GM19463 (cell line): ENCODE measurements around the gene GIT1.
A peak's percentile ranks its signal among the peaks of the same experiment; 100 is the strongest.

ENCODE experiments used
- ATAC-seq: cut with Tn5 transposase; IDR thresholded peaks from one replicate; pipeline ENCODE4 v1.9.1; 2021; ENCODE audit warnings: mild to moderate bottlenecking, moderate library complexity; ENCODE audit not compliant: unreplicated experiment

Gene GIT1, protein sequence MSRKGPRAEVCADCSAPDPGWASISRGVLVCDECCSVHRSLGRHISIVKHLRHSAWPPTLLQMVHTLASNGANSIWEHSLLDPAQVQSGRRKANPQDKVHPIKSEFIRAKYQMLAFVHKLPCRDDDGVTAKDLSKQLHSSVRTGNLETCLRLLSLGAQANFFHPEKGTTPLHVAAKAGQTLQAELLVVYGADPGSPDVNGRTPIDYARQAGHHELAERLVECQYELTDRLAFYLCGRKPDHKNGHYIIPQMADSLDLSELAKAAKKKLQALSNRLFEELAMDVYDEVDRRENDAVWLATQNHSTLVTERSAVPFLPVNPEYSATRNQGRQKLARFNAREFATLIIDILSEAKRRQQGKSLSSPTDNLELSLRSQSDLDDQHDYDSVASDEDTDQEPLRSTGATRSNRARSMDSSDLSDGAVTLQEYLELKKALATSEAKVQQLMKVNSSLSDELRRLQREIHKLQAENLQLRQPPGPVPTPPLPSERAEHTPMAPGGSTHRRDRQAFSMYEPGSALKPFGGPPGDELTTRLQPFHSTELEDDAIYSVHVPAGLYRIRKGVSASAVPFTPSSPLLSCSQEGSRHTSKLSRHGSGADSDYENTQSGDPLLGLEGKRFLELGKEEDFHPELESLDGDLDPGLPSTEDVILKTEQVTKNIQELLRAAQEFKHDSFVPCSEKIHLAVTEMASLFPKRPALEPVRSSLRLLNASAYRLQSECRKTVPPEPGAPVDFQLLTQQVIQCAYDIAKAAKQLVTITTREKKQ

DNA sequence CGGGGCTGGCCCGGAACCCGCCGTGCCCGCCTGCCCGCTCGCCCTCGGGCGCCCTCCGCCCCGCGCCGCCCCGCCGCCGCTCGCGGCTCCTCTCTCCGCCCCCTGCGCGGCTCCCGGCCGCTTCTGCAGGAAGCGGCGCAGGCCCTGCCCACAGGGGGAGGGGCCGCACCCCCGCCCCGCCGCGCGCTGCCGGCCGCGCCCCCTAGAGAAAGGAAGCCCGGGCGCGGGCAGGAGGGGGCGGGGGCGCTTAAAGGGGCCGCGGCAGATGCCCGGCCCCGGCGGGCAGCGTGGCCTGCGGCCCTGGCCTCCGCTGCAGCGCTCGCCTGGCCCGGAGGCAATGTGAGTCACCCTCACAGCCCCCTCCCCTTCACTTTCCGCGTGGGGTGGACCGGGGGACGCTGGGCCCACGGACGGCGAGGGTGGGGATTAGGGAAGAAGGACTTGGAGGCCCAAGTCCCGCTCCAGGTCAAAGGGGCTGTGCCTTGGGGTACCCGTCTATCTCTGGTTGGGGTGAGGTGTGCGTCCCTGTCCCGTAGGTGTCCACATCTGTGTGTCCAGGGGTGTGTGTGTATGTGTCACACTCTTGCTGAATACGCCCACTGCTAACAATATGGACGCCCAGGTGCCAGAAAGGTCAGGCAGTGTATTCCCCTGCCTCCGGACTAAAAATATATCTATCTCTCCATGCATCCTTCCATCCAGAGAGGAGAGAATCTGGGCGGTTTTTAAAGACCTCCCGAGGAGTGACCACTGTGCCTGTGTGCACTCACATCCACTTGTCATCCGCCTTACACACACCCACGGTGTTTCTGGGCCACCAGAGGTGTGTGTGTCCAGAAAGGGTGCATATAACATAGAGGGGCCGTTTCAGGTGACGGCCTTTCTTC lies at the start of gene GIT1:
GIT1 (minus strand) TSS at position 125 of the 887 bp plus-strand sequence. CDS start 270 bp downstream, outside the sequence.
- ATAC-seq, result peak; percentile 61

DNA sequence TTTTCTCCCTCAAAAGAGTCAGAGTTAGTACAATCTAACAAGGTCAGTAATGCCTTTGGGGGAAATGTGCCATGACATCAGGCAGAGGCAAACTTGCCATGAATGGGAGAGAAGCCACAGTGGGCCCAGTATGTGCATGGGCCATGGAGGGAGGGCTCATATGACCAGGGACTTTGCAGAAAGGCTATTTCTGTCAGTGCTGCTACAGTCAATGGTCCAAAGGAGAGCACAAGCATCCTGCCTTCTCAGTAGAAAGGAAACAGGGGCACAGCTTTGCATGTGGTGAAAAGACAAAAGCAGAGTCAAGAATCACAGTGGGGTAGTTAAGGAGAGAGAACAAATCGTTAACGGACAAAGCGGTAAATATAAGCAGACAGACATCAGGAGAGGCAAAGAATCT lies 44.4 kb upstream of the GIT1 start:
- no peak for ATAC-seq

DNA sequence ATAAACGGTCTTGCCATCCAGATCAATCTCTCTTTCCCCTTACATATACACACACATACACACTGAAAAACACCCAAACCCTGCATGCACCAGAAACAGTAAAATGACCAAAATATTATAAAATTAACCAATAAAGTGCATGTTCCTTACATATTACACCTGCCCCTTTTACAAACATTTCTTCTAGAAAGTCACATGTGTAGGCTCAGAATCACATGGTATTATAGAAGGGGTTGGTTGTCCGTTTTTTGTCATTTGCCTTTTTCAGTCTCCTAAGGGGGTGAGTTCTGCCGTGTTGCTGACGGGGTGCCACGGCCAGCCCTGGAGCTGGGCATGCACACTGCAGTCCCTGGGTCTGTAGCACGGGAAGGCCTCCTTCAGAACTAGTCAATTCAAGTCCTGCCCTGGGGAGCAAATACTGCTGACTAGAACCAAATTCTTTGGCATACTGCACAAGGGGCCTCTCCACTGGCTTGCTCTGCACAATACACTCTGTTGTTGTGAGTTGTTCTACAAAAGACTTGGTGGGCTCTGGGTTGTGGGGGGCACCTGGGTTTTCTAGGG lies 41.3 kb upstream of the GIT1 start:
- no peak for ATAC-seq

DNA sequence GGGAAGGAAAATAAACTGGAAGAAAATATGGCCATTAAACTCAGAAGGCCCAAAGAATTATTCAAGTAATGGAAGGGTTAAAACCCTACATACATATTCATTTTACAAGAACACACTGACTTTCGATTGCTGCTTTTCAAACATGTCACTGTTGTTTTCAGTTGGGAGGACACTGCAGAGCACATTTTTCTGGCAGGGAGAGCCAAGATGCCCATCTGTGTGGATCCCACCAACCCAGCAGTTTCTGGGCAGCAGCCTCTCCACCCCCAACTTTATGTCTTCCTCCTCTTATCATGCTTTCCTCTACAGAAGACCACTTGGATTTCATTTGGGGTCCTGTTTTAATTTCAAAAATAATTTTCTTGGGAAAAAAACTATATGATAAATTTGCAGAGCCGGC lies 40.4 kb upstream of the GIT1 start:
- no peak for ATAC-seq

DNA sequence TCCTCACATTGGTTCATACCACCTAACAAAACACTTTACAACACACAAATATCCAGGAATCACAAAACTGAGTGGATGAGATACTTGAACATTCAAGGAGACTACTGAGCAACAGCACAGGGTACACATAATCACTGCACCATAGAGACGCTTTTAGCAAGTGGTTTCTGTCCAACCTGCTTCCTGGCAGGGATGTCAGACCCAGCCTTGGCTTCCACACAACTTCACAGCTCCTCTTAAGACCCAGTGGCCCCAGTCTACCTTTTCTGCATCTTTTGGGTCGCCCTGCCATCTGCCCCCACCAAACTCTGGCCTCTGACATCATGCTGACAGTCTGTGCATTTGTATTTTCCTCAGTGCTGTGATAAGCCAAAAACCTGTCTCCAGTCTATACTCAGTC lies 39.2 kb upstream of the GIT1 start:
- no peak for ATAC-seq

DNA sequence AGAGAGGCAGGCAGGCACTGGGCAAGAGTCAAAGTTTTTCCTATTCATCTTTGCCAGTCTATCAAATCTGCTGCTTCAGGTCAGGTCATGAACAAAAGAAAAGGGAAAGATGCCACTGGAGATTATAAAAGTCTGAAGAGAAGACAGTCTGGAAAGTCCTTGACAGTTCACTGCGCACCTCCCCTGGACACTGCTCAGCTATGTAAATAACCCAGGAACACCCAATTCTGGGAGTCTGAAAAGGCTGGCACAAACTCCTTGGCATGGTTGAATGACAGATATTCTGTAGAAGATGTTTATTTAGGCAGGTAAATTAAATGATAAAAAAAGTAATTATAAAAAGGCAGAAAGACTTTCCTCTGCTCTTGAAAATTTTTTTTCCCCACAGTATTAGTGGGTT lies 38.5 kb upstream of the GIT1 start:
- ATAC-seq, result no peak

DNA sequence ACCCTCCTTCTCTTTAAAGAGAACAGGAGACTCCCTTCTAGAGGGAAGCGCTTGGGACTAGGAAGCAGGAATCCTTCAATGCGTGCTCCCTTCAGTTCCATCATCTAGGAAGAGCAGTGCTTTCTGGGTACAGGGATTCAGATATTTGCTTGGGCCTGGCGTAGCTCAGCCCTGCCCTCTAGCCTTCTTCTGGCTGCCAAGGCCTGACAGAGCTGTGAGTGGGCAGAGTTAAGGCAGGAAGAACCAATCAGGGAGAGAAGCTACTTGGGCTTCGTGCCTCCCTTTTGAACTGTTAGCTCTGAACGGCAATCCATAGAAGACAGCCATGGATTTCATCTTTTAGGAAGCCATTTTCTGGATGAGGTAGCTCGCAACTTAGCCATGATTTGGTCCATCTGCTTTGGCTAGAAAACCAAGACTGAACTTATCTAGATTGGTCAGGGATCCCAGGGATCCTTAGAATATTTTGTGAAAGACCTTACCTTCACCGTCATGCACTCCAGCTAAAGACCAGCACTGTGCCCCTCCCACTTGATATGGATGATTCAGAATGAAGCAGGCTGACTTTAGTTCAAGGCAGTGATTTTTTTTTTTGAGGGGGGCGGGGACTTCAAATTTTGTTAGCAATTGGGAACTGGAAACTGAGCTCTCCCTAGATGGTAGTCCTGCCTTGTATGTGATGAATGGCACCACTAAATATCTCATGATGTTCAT lies 35.7 kb upstream of the GIT1 start:
- no peak for ATAC-seq

DNA sequence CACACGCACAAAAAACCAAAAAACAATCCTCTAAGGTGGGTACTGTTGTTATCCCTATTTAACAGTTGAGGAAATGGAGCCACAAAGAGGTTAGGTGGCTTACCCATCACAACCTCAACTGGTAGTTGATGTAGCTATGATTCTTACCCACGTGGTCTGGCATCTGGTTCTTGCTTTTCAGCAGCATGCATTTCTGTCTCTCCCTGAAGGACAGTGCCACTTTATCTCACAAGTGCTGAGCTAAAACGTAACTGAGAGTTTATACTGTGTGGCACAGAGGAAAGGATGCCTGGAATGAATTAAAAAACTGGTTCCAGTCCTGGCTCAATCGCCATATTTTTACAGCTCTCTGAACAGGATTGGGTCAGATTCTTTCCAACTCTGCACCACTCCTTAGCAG lies 35.1 kb upstream of the GIT1 start:
- ATAC-seq, result no peak

DNA sequence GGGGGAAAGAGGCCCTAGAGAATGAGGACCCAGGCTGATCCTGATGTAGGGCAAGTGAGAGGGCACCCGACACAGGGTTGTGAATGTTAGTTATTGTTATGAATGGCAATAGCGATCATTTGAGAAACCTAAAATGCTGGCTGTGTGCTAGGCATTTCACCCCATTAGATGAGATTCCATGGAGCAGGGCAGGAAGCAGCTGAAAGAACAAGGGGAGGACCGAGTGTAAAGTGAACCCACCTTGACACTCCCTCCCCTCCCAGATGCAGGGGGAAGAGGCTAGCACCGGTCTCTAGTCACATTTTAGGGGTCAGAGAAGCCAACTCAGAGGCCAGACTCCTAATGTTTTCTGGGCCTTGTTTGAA lies 33.8 kb upstream of the GIT1 start:
- no peak for ATAC-seq

DNA sequence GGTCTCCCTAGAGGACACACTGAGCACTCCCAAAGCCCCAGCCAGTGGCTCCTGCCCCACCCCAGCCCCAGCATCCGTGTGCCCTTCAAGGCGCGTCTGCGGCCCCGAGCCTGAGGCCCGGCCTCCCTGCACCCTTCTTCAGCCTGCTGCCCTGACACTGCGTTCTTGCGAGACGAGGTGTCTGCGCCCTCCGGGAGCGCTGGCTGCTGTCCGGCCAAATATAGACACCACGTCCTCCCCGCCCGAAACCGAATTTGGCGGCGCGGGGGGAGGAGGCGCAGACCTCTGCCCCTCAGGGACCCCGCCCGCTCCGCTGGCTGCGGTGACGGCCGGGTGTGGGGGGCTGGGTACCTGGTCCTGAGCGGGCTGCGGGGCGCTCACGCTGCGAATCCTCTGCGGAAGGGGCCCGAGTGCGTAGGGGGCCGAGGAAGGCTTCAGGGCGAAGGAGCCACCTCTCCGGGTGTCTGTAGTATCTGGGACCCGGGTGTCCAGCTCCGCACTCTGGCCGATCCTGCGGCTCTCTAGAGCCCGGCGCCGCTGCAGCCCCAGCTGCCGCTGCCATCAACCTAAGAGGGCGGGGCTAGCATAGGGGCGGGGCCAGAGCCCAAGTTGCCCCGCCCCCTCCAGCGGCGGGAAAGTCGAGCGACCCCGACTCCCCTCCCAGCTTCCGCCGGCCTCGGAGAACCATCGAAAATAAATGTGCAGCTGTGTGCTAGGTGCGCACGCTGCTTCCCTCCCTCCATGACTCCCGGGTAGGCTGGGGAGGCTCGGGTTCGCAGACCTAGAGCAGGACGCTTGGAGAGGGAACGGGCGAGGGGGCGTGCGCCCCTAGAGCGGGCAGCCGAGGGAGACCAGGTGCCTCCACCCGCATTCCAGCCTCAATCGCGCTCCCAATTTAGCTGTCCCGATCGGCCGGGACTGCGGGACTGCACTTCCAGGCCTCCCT lies 33.2 kb upstream of the GIT1 start, which contains the start of gene CORO6:
CORO6 (minus strand) TSS at position 576 of the 946 bp plus-strand sequence. CDS start 1,491 bp downstream, outside the sequence.
- ATAC-seq, result peak; percentile 65

DNA sequence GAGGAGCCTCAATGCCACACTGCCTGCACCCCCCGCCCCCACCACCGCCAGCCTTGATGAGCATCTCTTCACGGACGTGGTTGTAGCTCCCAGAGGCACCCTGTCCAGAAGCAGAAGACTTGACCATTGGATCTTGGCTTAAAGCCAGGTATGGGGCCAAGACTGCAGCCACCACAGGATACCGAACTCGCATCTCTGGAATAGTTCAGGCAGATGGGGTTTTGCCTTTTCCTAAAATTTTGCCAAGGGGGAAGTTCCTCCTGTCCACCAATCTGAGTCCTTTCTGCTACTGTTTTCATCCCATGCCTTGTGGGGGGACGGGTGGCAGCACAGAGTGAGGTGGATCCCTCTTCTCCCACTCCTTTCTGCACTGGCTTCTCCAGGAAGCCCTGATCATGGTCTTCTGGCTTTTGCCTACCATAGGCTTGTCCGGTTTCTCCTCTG lies 32.3 kb upstream of the GIT1 start:
- no peak for ATAC-seq

DNA sequence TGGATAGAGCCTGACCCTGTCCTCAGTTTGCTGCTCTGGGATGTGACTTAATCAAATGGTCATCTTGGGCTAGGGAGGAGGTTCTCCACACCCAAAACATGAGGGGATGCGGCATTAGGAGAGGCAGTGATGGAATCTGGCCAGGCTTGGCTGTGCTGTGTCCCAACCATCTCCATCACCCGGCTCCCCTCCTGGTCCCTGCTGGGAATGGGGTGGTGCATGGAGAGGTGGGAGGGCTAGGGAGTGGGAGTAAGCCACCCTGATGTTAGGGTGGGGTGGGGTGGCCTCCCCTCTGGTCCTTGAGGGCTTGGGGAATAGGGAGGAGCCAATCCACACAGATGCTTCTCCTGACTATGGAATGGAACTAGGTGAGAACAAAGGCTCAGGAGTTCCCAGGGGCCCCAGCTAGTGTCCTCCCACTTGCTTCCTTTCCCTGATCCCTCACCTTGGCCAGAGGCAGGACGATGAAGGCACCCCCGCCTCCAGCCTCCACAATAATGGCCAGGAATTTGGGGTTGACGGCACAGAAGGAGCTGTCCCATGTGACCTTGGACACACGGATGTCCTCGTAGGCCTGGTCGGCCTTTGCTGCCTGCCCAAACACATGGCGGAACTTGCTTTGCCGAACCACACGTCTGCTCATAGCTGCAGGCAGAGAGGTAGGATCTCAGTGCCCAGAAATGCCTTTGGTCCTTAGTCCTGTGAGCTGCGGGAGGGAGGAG lies 31.5 kb upstream of the GIT1 start:
- no peak for ATAC-seq

DNA sequence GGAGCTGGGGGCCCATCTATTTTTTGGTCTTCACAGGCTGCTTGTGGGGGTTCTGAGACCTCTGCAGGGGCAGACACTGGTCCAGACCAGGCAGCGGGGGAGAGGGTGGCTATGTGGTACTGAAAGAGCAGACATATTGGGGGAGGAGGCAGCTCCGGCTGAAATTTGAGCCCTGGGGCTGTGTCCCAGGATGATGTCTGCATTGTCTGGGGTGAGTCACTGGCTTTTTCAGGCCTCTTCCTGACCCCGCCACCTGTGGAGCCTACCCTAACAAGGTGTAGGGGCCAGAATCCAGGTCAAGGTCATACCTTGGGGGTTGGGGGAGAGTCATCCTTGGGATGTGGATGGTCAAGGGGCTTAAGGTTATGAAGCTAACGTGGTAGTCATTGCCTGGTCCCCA lies 30.8 kb upstream of the GIT1 start:
- ATAC-seq, result no peak

DNA sequence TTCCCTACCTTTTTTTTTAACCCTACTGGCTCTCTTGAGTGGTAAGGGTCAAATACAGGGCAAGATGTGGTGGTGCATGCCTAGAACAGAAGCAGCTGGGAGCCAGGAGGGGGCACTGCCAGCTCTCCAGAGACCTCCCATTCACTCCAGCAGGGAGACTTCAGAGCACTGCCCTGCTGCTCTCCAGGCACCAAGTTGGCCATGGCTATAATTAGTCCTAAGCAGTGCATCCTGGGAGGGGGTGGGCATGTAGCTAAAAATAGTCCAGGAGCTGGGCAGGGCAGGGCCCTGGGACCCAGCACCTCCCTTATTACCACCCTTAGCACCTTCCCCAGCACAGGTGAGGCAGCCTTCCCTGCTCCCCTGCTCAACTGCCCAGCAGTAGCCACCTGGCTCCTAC lies 29.8 kb upstream of the GIT1 start:
- no peak for ATAC-seq

DNA sequence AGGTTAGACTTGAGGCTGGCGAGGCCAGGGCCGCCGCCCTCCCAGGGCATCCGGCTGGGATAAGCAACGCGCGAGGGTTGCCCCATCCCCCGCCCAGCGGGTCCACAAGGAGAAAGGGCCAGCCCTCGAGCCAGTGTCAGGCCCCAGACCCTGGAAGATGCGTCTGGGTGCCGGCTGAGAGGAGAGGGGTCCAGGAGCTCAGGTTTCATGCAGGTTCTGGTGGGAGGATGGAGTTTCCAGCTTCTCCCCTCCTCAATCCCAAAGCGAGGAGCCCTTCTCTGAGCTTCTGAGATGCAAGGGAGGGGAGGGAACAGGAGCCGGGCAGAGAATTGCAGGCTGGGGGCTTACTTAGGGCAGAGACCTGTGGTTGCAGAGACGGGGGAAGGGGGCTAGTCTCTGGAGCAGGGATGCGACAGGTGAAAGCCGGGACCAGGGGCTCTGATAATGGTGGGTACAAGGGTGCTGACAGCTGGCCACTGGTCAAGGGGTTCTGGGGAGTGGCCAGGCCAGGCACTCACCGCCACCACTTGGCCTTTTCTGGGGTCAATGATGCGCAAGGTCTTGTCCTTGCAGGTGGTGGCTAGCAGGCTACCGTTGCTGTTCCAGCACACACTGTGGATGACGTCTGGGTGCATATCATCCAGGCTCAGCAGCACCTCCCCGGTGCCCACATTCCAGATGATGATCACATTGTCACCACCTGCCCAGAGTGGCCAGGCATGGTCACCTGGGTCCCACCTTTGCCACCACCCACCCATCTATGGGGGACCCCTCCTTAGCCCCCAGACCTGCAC lies 29.0 kb upstream of the GIT1 start:
- ATAC-seq, result no peak

DNA sequence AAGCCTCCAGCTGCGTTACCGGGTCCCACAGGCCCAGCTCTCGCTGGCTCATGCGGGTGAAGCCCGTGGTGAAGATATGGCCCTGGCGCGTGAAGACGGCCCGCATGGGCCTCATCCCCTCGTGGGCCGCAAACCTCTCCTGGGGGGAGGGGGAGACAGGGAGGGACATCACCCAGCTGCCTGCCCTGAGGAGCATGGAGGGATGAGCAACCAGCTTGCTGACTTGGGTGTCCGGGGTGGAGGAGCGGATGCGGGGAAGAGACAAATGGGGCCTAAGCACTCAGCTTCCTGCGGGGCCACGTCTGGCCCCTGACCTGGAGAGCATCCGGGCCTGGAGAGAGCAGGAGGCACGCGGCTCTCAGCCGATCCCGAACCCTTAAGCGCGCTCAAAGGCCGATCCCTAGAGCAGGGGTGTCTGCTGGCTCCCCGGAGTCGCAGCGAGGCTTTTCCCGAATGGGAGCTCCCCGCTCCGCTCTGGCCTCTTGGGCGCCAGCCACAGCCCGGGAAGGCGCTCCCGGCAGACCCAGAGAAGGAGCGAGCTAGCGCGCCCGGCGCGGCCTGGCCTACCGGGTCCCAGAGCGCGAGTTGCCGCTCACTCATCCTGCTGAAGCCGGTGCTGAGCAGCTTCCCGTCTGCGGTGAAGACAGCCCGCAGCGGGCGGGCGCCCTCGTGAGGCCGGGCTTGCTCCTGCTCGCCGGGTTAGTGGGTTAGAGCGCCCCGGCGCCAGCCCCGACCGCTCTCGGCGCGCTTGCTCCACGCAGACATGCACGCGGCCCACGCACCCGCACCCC lies 28.2 kb upstream of the GIT1 start:
- ATAC-seq, result no peak

DNA sequence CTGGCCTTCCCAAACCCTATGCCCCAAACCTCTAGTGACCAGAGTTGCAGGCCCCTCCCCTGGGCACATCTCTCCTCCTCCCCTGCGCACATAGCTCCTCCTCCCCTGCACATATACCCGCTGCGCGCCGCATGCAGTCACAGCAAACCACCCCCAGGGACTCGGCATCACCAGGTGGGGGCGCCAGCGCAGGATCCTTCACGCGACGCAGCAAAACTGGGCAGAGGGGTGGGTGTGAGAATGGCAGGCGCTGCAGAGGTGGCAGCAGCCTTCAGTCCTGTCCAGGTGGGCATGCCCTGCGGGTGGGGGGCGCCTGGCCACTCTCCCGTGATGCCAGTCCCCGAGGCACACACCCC lies 27.7 kb upstream of the GIT1 start:
- no peak for ATAC-seq
